HG03196 (cell line): ENCODE results near the gene DNAH7.
"Not testable (repeated sequence)": the region's sequence is repeated elsewhere in the genome, so short reads cannot be mapped to it uniquely, and the experiment has no call there.

ENCODE experiments used
- ATAC-seq: cut with Tn5 transposase; IDR thresholded peaks from one replicate; pipeline ENCODE4 v1.9.1; 2021; ENCODE audit not compliant: unreplicated experiment

DNAH7 gene

GRCh38 chr2:195984923-195985726 is 83.5 kb downstream of the DNAH7 start:
- ATAC-seq = no peak

- no peak for ATAC-seq
These were observed 101.3 kb downstream of the DNAH7 start for GRCh38 chr2:195967336-195967735.

- ATAC-seq = peak; percentile 79
These were observed 106.8 kb downstream of the DNAH7 start for GRCh38 chr2:195961873-195962272.

- no peak for ATAC-seq
These were observed 109.3 kb downstream of the DNAH7 start for GRCh38 chr2:195959341-195959740.

GRCh38 chr2:195956725-195957124 is 111.9 kb downstream of the DNAH7 start:
- no peak for ATAC-seq

- no peak for ATAC-seq
These were observed 123.6 kb downstream of the DNAH7 start for GRCh38 chr2:195945056-195945455.

- ATAC-seq = no peak
These were observed 131.5 kb downstream of the DNAH7 start for GRCh38 chr2:195937176-195937575.

GRCh38 chr2:195934484-195934883 is 134.2 kb downstream of the DNAH7 start:
- ATAC-seq = no peak

GRCh38 chr2:195929531-195929930 is 139.1 kb downstream of the DNAH7 start:
- ATAC-seq = no peak

GRCh38 chr2:195925120-195925519 is 143.5 kb downstream of the DNAH7 start:
- ATAC-seq = no peak

GRCh38 chr2:195923889-195924288 is 144.7 kb downstream of the DNAH7 start:
- no peak for ATAC-seq

- ATAC-seq = not testable (repeated sequence)
These were observed 151.5 kb downstream of the DNAH7 start for GRCh38 chr2:195917021-195917600.

GRCh38 chr2:195912079-195912478 is 156.6 kb downstream of the DNAH7 start:
- ATAC-seq = no peak

- ATAC-seq = no peak
These were observed 158.1 kb downstream of the DNAH7 start for GRCh38 chr2:195910570-195910969.

GRCh38 chr2:195909926-195910325 is 158.7 kb downstream of the DNAH7 start:
- no peak for ATAC-seq

- no peak for ATAC-seq
These were observed 161.2 kb downstream of the DNAH7 start for GRCh38 chr2:195907474-195907873.

GRCh38 chr2:195903956-195904355 is 164.7 kb downstream of the DNAH7 start:
- ATAC-seq = no peak

- ATAC-seq = no peak
These were observed 165.8 kb downstream of the DNAH7 start for GRCh38 chr2:195902857-195903256.

GRCh38 chr2:195899226-195899625 is 169.4 kb downstream of the DNAH7 start:
- no peak for ATAC-seq

GRCh38 chr2:195898505-195899191 is 170.0 kb downstream of the DNAH7 start:
- no peak for ATAC-seq

GRCh38 chr2:195891081-195891480 is 177.6 kb downstream of the DNAH7 start:
- ATAC-seq = no peak

GRCh38 chr2:195879153-195879552 is 189.5 kb downstream of the DNAH7 start:
- no peak for ATAC-seq
